Gastrocnemius medialis (tissue), 4 donors: ENCODE data around the gene ATP6V1E1.

Source experiments
- POLR2A ChIP-seq, 2 donors: fragments of 450-650 bp; IDR thresholded peaks; one replicate each; pipeline ENCODE4 v1.6.1; 2017; ENCODE audit warnings: antibody characterized with exemption in 2 of 2, mild to moderate bottlenecking in 2 of 2, moderate library complexity in 2 of 2
- TF ChIP-seq, protein P1 (sequence below), 5 experiments: fragments of 450-650 bp in 3 of 5; fragments of 200-600 bp in 2 of 5; sonication (generic) in 2 of 5; IDR thresholded peaks in 4 of 5; conservative IDR thresholded peaks in 1 of 5; 1 replicate in 4 of 5; 2 replicates in 1 of 5; pipeline ENCODE4 v1.5.1; 2016 to 2019; ENCODE audit warnings: antibody characterized with exemption in 5 of 5, mild to moderate bottlenecking in 3 of 5, moderate library complexity in 3 of 5

DNA sequence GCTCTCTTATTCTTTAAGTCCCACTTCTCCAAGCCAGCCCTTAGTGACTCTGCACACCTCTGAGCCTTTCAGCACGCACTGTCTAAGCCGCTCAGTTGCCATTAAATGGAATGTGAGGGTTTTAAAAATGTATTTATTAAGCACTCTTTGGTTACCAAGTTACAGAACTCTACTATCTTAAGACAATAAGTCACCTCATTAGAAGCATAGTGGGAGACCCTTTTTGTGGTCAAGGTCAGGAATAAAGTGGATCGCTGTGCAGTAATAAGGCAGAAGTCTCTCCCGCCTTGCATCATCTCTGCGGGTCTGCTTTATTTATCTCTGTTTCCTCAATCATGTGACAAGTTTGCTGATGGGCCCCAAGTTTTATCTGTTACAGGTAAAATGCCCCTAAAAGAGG, 53.4 kb downstream of the ATP6V1E1 start:
- TF ChIP-seq, protein P1, sequence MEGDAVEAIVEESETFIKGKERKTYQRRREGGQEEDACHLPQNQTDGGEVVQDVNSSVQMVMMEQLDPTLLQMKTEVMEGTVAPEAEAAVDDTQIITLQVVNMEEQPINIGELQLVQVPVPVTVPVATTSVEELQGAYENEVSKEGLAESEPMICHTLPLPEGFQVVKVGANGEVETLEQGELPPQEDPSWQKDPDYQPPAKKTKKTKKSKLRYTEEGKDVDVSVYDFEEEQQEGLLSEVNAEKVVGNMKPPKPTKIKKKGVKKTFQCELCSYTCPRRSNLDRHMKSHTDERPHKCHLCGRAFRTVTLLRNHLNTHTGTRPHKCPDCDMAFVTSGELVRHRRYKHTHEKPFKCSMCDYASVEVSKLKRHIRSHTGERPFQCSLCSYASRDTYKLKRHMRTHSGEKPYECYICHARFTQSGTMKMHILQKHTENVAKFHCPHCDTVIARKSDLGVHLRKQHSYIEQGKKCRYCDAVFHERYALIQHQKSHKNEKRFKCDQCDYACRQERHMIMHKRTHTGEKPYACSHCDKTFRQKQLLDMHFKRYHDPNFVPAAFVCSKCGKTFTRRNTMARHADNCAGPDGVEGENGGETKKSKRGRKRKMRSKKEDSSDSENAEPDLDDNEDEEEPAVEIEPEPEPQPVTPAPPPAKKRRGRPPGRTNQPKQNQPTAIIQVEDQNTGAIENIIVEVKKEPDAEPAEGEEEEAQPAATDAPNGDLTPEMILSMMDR (IDR thresholded peaks at IDR 0.05 in 4 of 5, conservative IDR thresholded peaks at IDR 0.05 in 1 of 5) = no peak
- no peak for TF ChIP-seq POLR2A (IDR thresholded peaks at IDR 0.05)
